H1 (cell line): ENCODE results near the gene MAGEA12. TPM values are rescaled to one million over a fixed set of nuclear protein-coding genes. Genes with fewer than 3 reads are reported as not detected.

Experiments
- CTCF ChIA-PET: fragments of 300-600 bp; sonication (Branson Sonifier 250); formaldehyde crosslinking; loops from one replicate; lab custom pipeline; 2021; ENCODE audit not compliant: partially characterized antibody; lab: Charles Lee
- POLR2A ChIA-PET: fragments of 300-600 bp; sonication (Branson Sonifier 250); formaldehyde crosslinking; loops from one replicate; lab custom pipeline; 2021; ENCODE audit warnings: inconsistent platforms; ENCODE audit not compliant: partially characterized antibody; lab: Charles Lee
- DNase-seq, 2 experiments: peaks; one replicate each; pipeline versions ENCODE4 v3.0.0 to v3.0.0-alpha.2; 2010 to 2022; ENCODE audit warnings: low spot score in 2 of 2, low read depth in 1 of 2, mixed read lengths in 1 of 2
- FAIRE-seq: peaks from 2 replicates; lab custom pipeline; 2011; peaks lifted over from hg19 to GRCh38; lab: Jason Lieb, UNC
- H2AFZ ChIP-seq: 2 replicates; pipeline ENCODE4 v1.8.1; 2012; ENCODE audit warnings: low read length, inconsistent platforms
- H2AK5ac ChIP-seq: 2 replicates; pipeline ENCODE4 v1.6.1; 2013; ENCODE audit warnings: low read depth, low read length
- H2BK120ac ChIP-seq: replicated peaks from 2 replicates; pipeline ENCODE3; 2013; ENCODE audit warnings: low read depth, low read length, inconsistent platforms
- H2BK12ac ChIP-seq: 2 replicates; pipeline ENCODE4 v1.6.1; 2013; ENCODE audit warnings: low read depth, low read length
- H2BK15ac ChIP-seq: 2 replicates; pipeline ENCODE4 v1.6.1; 2013; ENCODE audit warnings: low read length
- H2BK20ac ChIP-seq: 2 replicates; pipeline ENCODE4 v1.6.1; 2013; ENCODE audit warnings: low read length
- H2BK5ac ChIP-seq: 2 replicates; pipeline ENCODE4 v1.6.1; 2013; ENCODE audit warnings: low read depth, low read length
- H3K14ac ChIP-seq: 2 replicates; pipeline ENCODE4 v1.6.1; 2013; ENCODE audit warnings: inconsistent platforms; ENCODE audit not compliant: insufficient read length
- H3K18ac ChIP-seq: 2 replicates; pipeline ENCODE4 v1.6.1; 2013; ENCODE audit warnings: low read length; ENCODE audit errors: extremely low read depth
- H3K23ac ChIP-seq: 2 replicates; pipeline ENCODE4 v1.6.1; 2013; ENCODE audit warnings: inconsistent platforms; ENCODE audit not compliant: insufficient read length
- H3K23me2 ChIP-seq: 2 replicates; pipeline ENCODE4 v1.6.1; 2013; ENCODE audit warnings: low read depth, low read length
- H3K27ac ChIP-seq: 2 replicates; pipeline ENCODE4 v1.6.1; 2011; ENCODE audit warnings: low read depth, low read length, inconsistent platforms
- H3K27me3 ChIP-seq, 4 experiments: replicated peaks in 1 of 4; 1 replicate in 1 of 4; 2 replicates in 3 of 4; pipeline versions ENCODE4 v1.6.1 to v1.8.1; 2011 to 2013; ENCODE audit warnings: low read length in 3 of 4, mild to moderate bottlenecking in 3 of 4, inconsistent platforms in 2 of 4, mixed read lengths in 2 of 4, moderate library complexity in 1 of 4; ENCODE audit not compliant: control insufficient read depth in 3 of 4, insufficient read depth in 3 of 4; ENCODE audit errors: extremely low read depth in 1 of 4
- H3K36me3 ChIP-seq, 4 experiments: 2 replicates each; pipeline versions ENCODE4 v1.6.1 to v1.8.1; 2011 to 2013; ENCODE audit warnings: mild to moderate bottlenecking in 4 of 4, low read length in 3 of 4, moderate library complexity in 2 of 4, control low read depth in 1 of 4, inconsistent platforms in 1 of 4; ENCODE audit not compliant: insufficient read depth in 4 of 4, control insufficient read depth in 2 of 4
- H3K4ac ChIP-seq: replicated peaks from 2 replicates; pipeline ENCODE3; 2013; ENCODE audit warnings: low read length, low read depth, mixed read lengths, inconsistent platforms; ENCODE audit not compliant: insufficient read length
- H3K4me1 ChIP-seq, 4 experiments: replicated peaks in 1 of 4; 1 replicate in 1 of 4; 2 replicates in 3 of 4; pipeline versions ENCODE4 v1.6.1 to v1.8.1; 2011 to 2013; ENCODE audit warnings: low read length in 3 of 4, inconsistent platforms in 2 of 4, mixed read lengths in 1 of 4; ENCODE audit not compliant: insufficient read depth in 4 of 4, control insufficient read depth in 3 of 4
- H3K4me2 ChIP-seq, 2 experiments: 2 replicates each; pipeline versions ENCODE4 v1.6.1 to v1.8.1; 2011 to 2013; ENCODE audit warnings: low read depth in 2 of 2, low read length in 2 of 2, control low read depth in 1 of 2, inconsistent platforms in 1 of 2, mild to moderate bottlenecking in 1 of 2; ENCODE audit not compliant: insufficient read depth in 1 of 2
- H3K4me3 ChIP-seq, 4 experiments: fragments of 200-600, 300-600 bp in 1 of 4; sonication (generic), shearing (Covaris generic), sonication (Bioruptor Twin) in 1 of 4; 2 replicates each; pipeline versions ENCODE4 v1.5.1 to v1.8.1; 2011 to 2016; ENCODE audit warnings: low read length in 4 of 4, low read depth in 3 of 4, control low read depth in 2 of 4, inconsistent platforms in 2 of 4, mild to moderate bottlenecking in 2 of 4, mixed read lengths in 1 of 4, moderate library complexity in 1 of 4; ENCODE audit not compliant: insufficient read depth in 2 of 4; ENCODE audit errors: extremely low read depth in 1 of 4
- H3K56ac ChIP-seq: replicated peaks from 2 replicates; pipeline ENCODE3; 2013; ENCODE audit warnings: low read depth, mild to moderate bottlenecking, mixed read lengths, low read length, inconsistent platforms; ENCODE audit not compliant: insufficient read length
- H3K79me1 ChIP-seq: 2 replicates; pipeline ENCODE4 v1.6.1; 2013; ENCODE audit warnings: low read depth, low read length, control low read depth
- H3K79me2 ChIP-seq, 2 experiments: 2 replicates each; pipeline versions ENCODE4 v1.6.1 to v1.8.1; 2012 to 2013; ENCODE audit warnings: low read length in 2 of 2, mild to moderate bottlenecking in 2 of 2, inconsistent platforms in 1 of 2; ENCODE audit not compliant: insufficient read depth in 2 of 2, control insufficient read depth in 1 of 2
- H3K9ac ChIP-seq, 4 experiments: replicated peaks in 1 of 4; 1 replicate in 1 of 4; 2 replicates in 3 of 4; pipeline versions ENCODE4 v1.6.1 to v1.8.1; 2011 to 2013; ENCODE audit warnings: low read depth in 3 of 4, low read length in 3 of 4, control low read depth in 2 of 4, mild to moderate bottlenecking in 2 of 4, moderate library complexity in 2 of 4, inconsistent platforms in 1 of 4; ENCODE audit errors: extremely low read depth in 1 of 4
- H3K9me3 ChIP-seq, 2 experiments: 2 replicates each; pipeline versions ENCODE4 v1.6.1 to v1.8.1; 2012 to 2013; ENCODE audit warnings: mild to moderate bottlenecking in 2 of 2, moderate library complexity in 2 of 2, control low read depth in 1 of 2, inconsistent platforms in 1 of 2, low read depth in 1 of 2, low read length in 1 of 2, mixed read lengths in 1 of 2; ENCODE audit not compliant: insufficient read depth in 2 of 2
- H4K20me1 ChIP-seq, 2 experiments: replicated peaks in 1 of 2; 2 replicates each; pipeline versions ENCODE3 to v1.8.1; 2011 to 2013; ENCODE audit warnings: inconsistent platforms in 2 of 2, low read length in 2 of 2, mild to moderate bottlenecking in 1 of 2; ENCODE audit not compliant: insufficient read depth in 2 of 2, control insufficient read depth in 1 of 2
- H4K5ac ChIP-seq: 2 replicates; pipeline ENCODE4 v1.6.1; 2013; ENCODE audit warnings: low read length, low read depth, mixed read lengths, inconsistent platforms; ENCODE audit not compliant: insufficient read length
- H4K8ac ChIP-seq: 2 replicates; pipeline ENCODE4 v1.8.0; 2013; ENCODE audit warnings: mild to moderate bottlenecking, moderate library complexity, low read length, inconsistent platforms; ENCODE audit not compliant: insufficient read depth; ENCODE audit errors: extremely low read depth
- H4K91ac ChIP-seq: replicated peaks from 2 replicates; pipeline ENCODE3; 2013; ENCODE audit warnings: low read length, mixed read lengths, inconsistent platforms; ENCODE audit not compliant: insufficient read length
- BRCA1 ChIP-seq: IDR thresholded peaks from 2 replicates; pipeline ENCODE4 v1.6.1; 2012; ENCODE audit warnings: low read depth, low read length, improper control_type of control experiment
- GTF2F1 ChIP-seq: IDR thresholded peaks from 2 replicates; pipeline ENCODE4 v1.6.1; 2012; ENCODE audit warnings: low read depth, low read length, improper control_type of control experiment, borderline replicate concordance
- JUN ChIP-seq: IDR thresholded peaks from 2 replicates; pipeline ENCODE4 v1.6.1; 2011; ENCODE audit warnings: low read depth, mild to moderate bottlenecking, improper control_type of control experiment, low read length
- JUND ChIP-seq: IDR thresholded peaks from 2 replicates; pipeline ENCODE4 v1.6.1; 2011; ENCODE audit warnings: mild to moderate bottlenecking, improper control_type of control experiment, low read length
- NANOG ChIP-seq: IDR thresholded peaks from 2 replicates; pipeline ENCODE4 v1.6.1; 2011; ENCODE audit warnings: low read length, low read depth, mild to moderate bottlenecking, inconsistent platforms; ENCODE audit not compliant: insufficient read depth, poor library complexity, severe bottlenecking
- POLR2A ChIP-seq, 2 experiments: IDR thresholded peaks; 1 replicate in 1 of 2; 2 replicates in 1 of 2; pipeline ENCODE4 v1.6.1; 2011; ENCODE audit warnings: low read depth in 2 of 2, low read length in 2 of 2, mild to moderate bottlenecking in 2 of 2; ENCODE audit errors: control extremely low read depth in 1 of 2
- SIRT6 ChIP-seq: IDR thresholded peaks from one replicate; pipeline ENCODE4 v1.7.1; 2012; ENCODE audit warnings: low read length, inconsistent platforms
- SP2 ChIP-seq: IDR thresholded peaks from 2 replicates; pipeline ENCODE4 v1.6.1; 2012; ENCODE audit warnings: mild to moderate bottlenecking, low read length, inconsistent platforms
- SP4 ChIP-seq: IDR thresholded peaks from 2 replicates; pipeline ENCODE4 v1.6.1; 2012; ENCODE audit warnings: low read length, inconsistent platforms
- USF2 ChIP-seq: IDR thresholded peaks from 2 replicates; pipeline ENCODE4 v1.6.1; 2011; ENCODE audit warnings: low read length, improper control_type of control experiment
- WGBS, 2 experiments: shearing (Covaris generic) in 1 of 2; methylation state at CpG; one replicate each; pipeline versions ENCODE4 v1.1.6 to v1.1.7; 2013 to 2015; ENCODE audit warnings: low lambda C conversion rate in 2 of 2, mixed read lengths in 2 of 2, inconsistent platforms in 1 of 2, low coverage in 1 of 2, missing lambda C conversion rate in 1 of 2; ENCODE audit not compliant: insufficient replicate concordance in 2 of 2, insufficient coverage in 1 of 2, insufficient read length in 1 of 2; ENCODE audit errors: extremely low coverage in 1 of 2, missing lambda C conversion rate in 1 of 2; 5-methylcytosine and 5-hydroxymethylcytosine counted together
- long read RNA-seq, 2 experiments: library from RNA in 1 of 2; library from capped mRNA in 1 of 2; stranded (forward); transcript quantifications; one replicate each; pipeline ENCODE4 v2.0.0, GENCODE V29; 2021; ENCODE audit warnings: inconsistent platforms in 1 of 2
- polyA minus RNA-seq, 3 experiments: library from RNA; depleted of rRNA, polyadenylated mRNA; stranded (reverse); fragments of >200 nt; gene quantifications; 1 replicate in 2 of 3; 2 replicates in 1 of 3; pipeline ENCODE4 v1.2.3, GENCODE V29; 2011
- polyA plus RNA-seq, 7 experiments: library from polyadenylated mRNA; depleted of rRNA in 3 of 7; stranded (reverse) in 5 of 7; unstranded in 2 of 7; fragments of >200 nt in 5 of 7; fragments of 200-250 nt in 2 of 7; gene quantifications; 1 replicate in 5 of 7; 2 replicates in 1 of 7; 4 replicates in 1 of 7; pipeline versions ENCODE4 v1.2.1 to v1.2.3, GENCODE V29; 2011 to 2013; ENCODE audit warnings: missing spikeins in 2 of 7, mixed read lengths in 2 of 7
- total RNA-seq: library from RNA; stranded (reverse); fragmentation: NEBNext Ultra II Directional; extraction: Animal tissue kit (Norgen Biotek cat#: 25700); gene quantifications from 2 replicates; pipeline ENCODE4 v1.2.1, GENCODE V29; 2021

The MAGEA12 gene, protein sequence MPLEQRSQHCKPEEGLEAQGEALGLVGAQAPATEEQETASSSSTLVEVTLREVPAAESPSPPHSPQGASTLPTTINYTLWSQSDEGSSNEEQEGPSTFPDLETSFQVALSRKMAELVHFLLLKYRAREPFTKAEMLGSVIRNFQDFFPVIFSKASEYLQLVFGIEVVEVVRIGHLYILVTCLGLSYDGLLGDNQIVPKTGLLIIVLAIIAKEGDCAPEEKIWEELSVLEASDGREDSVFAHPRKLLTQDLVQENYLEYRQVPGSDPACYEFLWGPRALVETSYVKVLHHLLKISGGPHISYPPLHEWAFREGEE
- not detected in 2 replicates for total RNA-seq
- not detected in 2 replicates for polyA plus RNA-seq (2011; rRNA removed)
- not detected for polyA plus RNA-seq (2011; cell fraction: cytosol; rRNA removed)
- not detected for polyA plus RNA-seq (2011; cell fraction: nucleus; rRNA removed)
- not detected in 4 replicates for polyA plus RNA-seq (2012, experiment 1 of 2)
- polyA plus RNA-seq (2012, experiment 2 of 2): not detected
- polyA plus RNA-seq (2013, experiment 1 of 2): not detected
- polyA plus RNA-seq (2013, experiment 2 of 2): not detected
- polyA minus RNA-seq (2011; rRNA and poly(A)+ RNA removed): not detected in 2 replicates
- not detected for polyA minus RNA-seq (2011; cell fraction: cytosol; rRNA and poly(A)+ RNA removed)
- polyA minus RNA-seq (2011; cell fraction: nucleus; rRNA and poly(A)+ RNA removed): not detected
- long read RNA-seq, experiment 1: 0 reads
- long read RNA-seq, experiment 2: 0 reads

- Histone ChIP-seq H4K5ac (no peak within 1 kb of the TSS), H3K9me3 (no peaks in the 10 kb centered on the region), H3K4me1 (no peaks in the 10 kb centered on the region), H3K18ac (no peak within 1 kb of the TSS), H3K4me3 (no peak within 1 kb of the TSS), H3K4me2 (no peak within 1 kb of the TSS), H3K4ac (no peak within 1 kb of the TSS), H3K79me2 (no peaks in the 10 kb centered on the region), H2BK120ac (no peak within 1 kb of the TSS), H3K23me2 (no peaks in the 10 kb centered on the region), H3K14ac (no peak within 1 kb of the TSS)
- WGBS, 2 experiments: no CpG with 5 or more reads among the region's 21 CpGs
- no peak for FAIRE-seq
- no peak for TF ChIP-seq SIRT6
- TF ChIP-seq JUND: no peak
- no peak for TF ChIP-seq SP2
- no peak for TF ChIP-seq JUN
- TF ChIP-seq POLR2A (IDR thresholded peaks at IDR 0.05; ENCODE audit: control extremely low read depth in 1 of 2, low read depth in 2 of 2, low read length in 2 of 2): no peak
- no peak for TF ChIP-seq USF2
- TF ChIP-seq SP4: no peak
- TF ChIP-seq NANOG: no peak
- TF ChIP-seq GTF2F1: no peak
- TF ChIP-seq BRCA1: no peak
- TF ChIP-seq, all 59 proteins: peak for 0
- Histone ChIP-seq H4K8ac (no peak within 1 kb of the TSS), H2AFZ (no peak within 1 kb of the TSS), H3K56ac (no peak within 1 kb of the TSS), H2BK15ac (no peak within 1 kb of the TSS), H3K9ac (no peak within 1 kb of the TSS), H3K79me1 (no peaks in the 10 kb centered on the region), H3K23ac (no peak within 1 kb of the TSS), H2BK20ac (no peak within 1 kb of the TSS), H2BK12ac (no peak within 1 kb of the TSS), H3K27ac (no peak within 1 kb of the TSS), H3K36me3 (no peaks in the 10 kb centered on the region), H4K91ac (no peak within 1 kb of the TSS), H3K27me3 (no peaks in the 10 kb centered on the region), H4K20me1 (no peaks in the 10 kb centered on the region), H2AK5ac (no peak within 1 kb of the TSS), H2BK5ac (no peak within 1 kb of the TSS)
- CTCF ChIA-PET: no interaction called here
- DNase-seq: no peak
- POLR2A ChIA-PET: no interaction called here
Measured at GRCh38 chrX:152733261-152733975, at the start of gene MAGEA12, which contains the start of gene CSAG1. TSS of gene MAGEA12 (plus strand) at chrX:152733757. CDS start at chrX:152736162, 2,405 bp downstream. TSS of gene CSAG1 (minus strand) at chrX:152733721. CDS start at chrX:152732460, 1,261 bp downstream.
